Cardiac muscle cell (in vitro differentiated cells and primary cell): ENCODE data around the gene C17orf114.

Source experiments
- DNase-seq, 2 donors: peaks; one replicate each; pipeline versions ENCODE4 v3.0.0 to v3.0.0-alpha.2; 2010 to 2017; ENCODE audit warnings: low read depth in 1 of 2, low spot score in 1 of 2
- H3K27ac ChIP-seq: fragments of 200-600 bp; sonication (generic); 2 replicates; pipeline ENCODE4 v1.5.1; 2016
- H3K27me3 ChIP-seq: fragments of 200-600 bp; sonication (generic); 2 replicates; pipeline ENCODE4 v1.6.0; 2016; ENCODE audit warnings: control low read depth
- H3K36me3 ChIP-seq: fragments of 200-600 bp; sonication (generic); 2 replicates; pipeline ENCODE4 v1.5.1; 2016; ENCODE audit warnings: control low read depth
- H3K4me1 ChIP-seq: fragments of 200-600 bp; sonication (generic); 2 replicates; pipeline ENCODE4 v1.8.1; 2017; ENCODE audit warnings: low read depth, mild to moderate bottlenecking, mixed run types
- H3K4me3 ChIP-seq: fragments of 200-600 bp; sonication (generic); 2 replicates; pipeline ENCODE4 v1.5.1; 2016; ENCODE audit warnings: mild to moderate bottlenecking
- H3K9me3 ChIP-seq: fragments of 200-600 bp; sonication (generic); 2 replicates; pipeline ENCODE4 v1.5.1; 2017; ENCODE audit warnings: low read depth, mild to moderate bottlenecking, control low read depth
- TF ChIP-seq, protein P1 (sequence below): IDR thresholded peaks from 2 replicates; pipeline ENCODE4 v1.5.1; 2012; ENCODE audit warnings: low read depth, mild to moderate bottlenecking, low read length

C17orf114 gene

DNA sequence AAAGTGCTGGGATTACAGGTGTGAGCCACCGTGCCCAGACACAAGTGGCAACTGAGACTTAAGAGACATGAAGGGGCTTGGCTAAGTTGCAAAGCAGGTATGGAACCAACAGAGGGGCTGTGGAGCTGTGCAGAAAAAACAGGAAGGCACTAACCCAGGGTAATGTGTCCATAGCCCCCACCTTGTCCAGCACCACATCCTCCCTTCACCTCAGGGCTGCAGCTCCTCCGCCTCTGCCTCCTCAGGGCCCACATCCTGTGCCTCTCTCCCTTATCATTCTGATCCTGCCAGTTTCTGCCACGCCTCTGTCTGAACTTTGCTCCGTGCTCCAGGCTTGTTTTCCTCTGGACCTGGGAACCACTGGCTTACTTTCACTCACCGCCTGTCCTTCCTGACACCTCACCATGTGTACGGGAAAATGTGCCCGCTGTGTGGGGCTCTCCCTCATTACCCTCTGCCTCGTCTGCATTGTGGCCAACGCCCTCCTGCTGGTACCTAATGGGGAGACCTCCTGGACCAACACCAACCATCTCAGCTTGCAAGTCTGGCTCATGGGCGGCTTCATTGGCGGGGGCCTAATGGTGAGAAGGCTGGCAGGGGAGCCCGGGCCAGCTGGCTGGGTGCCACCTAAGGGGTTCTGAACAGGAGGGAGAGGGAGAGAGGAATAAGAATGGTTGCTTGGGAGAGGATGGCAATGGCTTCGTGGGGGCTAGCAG lies 30.5 kb downstream of the C17orf114 start, which contains the start of gene TM4SF5:
TSS of gene TM4SF5 (plus strand) at position 368 of the 716 bp plus-strand sequence. CDS start at position 405, 37 bp downstream.
- no peak for DNase-seq
- Histone ChIP-seq H3K9me3 (no peaks in the 10 kb centered on the region), H3K27me3 (no peaks in the 10 kb centered on the region), H3K4me3 (no peak within 1 kb of the TSS), H3K4me1 (no peaks in the 10 kb centered on the region), H3K27ac (no peak within 1 kb of the TSS), H3K36me3 (no peaks in the 10 kb centered on the region)
- TF ChIP-seq, protein P1, sequence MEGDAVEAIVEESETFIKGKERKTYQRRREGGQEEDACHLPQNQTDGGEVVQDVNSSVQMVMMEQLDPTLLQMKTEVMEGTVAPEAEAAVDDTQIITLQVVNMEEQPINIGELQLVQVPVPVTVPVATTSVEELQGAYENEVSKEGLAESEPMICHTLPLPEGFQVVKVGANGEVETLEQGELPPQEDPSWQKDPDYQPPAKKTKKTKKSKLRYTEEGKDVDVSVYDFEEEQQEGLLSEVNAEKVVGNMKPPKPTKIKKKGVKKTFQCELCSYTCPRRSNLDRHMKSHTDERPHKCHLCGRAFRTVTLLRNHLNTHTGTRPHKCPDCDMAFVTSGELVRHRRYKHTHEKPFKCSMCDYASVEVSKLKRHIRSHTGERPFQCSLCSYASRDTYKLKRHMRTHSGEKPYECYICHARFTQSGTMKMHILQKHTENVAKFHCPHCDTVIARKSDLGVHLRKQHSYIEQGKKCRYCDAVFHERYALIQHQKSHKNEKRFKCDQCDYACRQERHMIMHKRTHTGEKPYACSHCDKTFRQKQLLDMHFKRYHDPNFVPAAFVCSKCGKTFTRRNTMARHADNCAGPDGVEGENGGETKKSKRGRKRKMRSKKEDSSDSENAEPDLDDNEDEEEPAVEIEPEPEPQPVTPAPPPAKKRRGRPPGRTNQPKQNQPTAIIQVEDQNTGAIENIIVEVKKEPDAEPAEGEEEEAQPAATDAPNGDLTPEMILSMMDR = no peak

DNA sequence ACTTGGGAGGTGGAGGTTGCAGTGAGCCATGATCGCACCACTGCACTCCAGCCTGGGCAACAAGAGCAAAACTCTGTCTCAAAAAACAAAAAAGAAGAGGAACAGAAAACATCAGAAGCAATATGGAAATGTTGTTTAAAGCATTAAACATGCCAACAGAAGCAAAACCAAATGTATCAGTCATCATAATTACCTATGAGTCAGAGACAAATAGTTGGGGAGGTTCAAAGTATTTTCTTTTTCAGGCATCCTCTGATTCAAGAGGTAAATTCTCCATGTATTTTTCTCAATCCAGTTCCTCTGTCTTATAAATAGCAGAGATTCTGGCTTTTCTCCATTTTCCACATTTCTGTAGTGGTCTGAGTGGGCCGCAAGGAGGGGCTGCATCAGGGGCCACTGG lies 32.5 kb downstream of the C17orf114 start:
- DNase-seq = no peak
- Histone ChIP-seq H3K9me3 (no peaks in the 10 kb centered on the region), H3K4me3 (no peak overlapping the region), H3K36me3 (no peaks in the 10 kb centered on the region), H3K27me3 (no peaks in the 10 kb centered on the region), H3K4me1 (no peaks in the 10 kb centered on the region), H3K27ac (no peak overlapping the region)
- TF ChIP-seq, protein P1 = no peak

GRCh38 chr17:4768298-4768697 lies 33.8 kb downstream of the C17orf114 start:
- no peak for DNase-seq
- no peaks in the 10 kb centered on the region for H3K27me3 ChIP-seq
- no peaks in the 10 kb centered on the region for H3K36me3 ChIP-seq
- H3K9me3 ChIP-seq = no peaks in the 10 kb centered on the region
- TF ChIP-seq, protein P1 = no peak
- H3K4me3 ChIP-seq = no peak overlapping the region
- no peak overlapping the region for H3K27ac ChIP-seq
- H3K4me1 ChIP-seq = no peaks in the 10 kb centered on the region

DNA sequence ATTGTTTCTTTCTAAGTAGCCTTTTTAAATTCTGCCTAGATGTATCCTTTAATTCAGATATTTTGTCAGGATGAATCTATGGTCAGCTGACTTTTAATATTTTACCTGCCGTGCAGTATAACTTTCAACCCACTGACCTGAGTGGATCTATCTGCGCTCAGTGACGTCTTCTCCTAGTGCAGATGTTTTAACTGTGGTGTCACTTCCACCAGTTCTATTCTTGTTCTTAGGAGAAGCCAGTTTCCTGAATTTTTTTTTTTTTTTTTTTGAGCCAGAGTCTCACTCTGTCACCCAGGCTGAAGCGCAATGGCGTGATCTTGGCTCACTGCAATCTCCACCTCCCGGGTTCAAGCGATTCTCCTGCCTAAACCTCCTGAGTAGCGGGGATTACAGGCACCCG lies 35.4 kb downstream of the C17orf114 start:
- DNase-seq = no peak

DNA sequence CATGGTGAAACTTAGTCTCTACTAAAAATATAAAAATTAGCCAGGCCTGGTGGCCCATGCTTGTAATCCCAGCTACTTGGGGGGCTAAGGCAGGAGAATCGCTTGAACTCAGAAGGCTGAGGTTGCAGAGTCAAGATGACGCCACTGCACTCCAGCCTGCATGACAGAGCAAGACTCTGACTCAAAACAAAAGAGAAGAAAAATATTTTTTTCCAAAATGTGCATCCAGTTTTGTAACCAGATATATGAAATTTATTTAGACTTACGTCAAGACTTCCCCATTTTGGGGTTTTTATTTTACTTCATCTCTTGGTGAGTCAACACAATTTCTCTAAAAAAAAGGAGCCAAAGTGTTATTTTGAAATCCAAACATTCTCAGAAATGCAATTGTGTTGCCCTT lies 35.9 kb downstream of the C17orf114 start:
- H3K36me3 ChIP-seq = no peaks in the 10 kb centered on the region
- TF ChIP-seq, protein P1 = no peak
- DNase-seq = no peak
- no peaks in the 10 kb centered on the region for H3K27me3 ChIP-seq
- no peaks in the 10 kb centered on the region for H3K4me1 ChIP-seq
- H3K4me3 ChIP-seq = no peak overlapping the region
- H3K9me3 ChIP-seq = no peaks in the 10 kb centered on the region
- H3K27ac ChIP-seq = no peak overlapping the region

More for the DNA sequence above, 35.4 kb downstream of the C17orf114 start:
- TF ChIP-seq, protein P1 = no peak
- Histone ChIP-seq H3K36me3 (no peaks in the 10 kb centered on the region), H3K27me3 (no peaks in the 10 kb centered on the region), H3K4me3 (no peak overlapping the region), H3K4me1 (no peaks in the 10 kb centered on the region), H3K9me3 (no peaks in the 10 kb centered on the region), H3K27ac (no peak overlapping the region)
